Thoracic aorta (tissue), 2 donors: Measurements from ENCODE around the gene PAK6. TPM values are rescaled to one million over a fixed set of nuclear protein-coding genes. Genes with fewer than 3 reads are reported as not detected.

Source experiments
- ATAC-seq: fragments of 150-250 bp; one replicate; pipeline ENCODE4 v1.8.0; 2017; ENCODE audit warnings: low read depth; ENCODE audit not compliant: insufficient number of reproducible peaks, low FRiP score
- DNase-seq: peaks from one replicate; pipeline ENCODE4 v3.0.0-alpha.2; 2020; ENCODE audit warnings: low spot score
- H3K27ac ChIP-seq, 2 donors: fragments of 200-600 bp; sonication (generic); 1 replicate in 1 of 2; 2 replicates in 1 of 2; pipeline ENCODE4 v1.5.1; 2016; ENCODE audit warnings: mild to moderate bottlenecking in 2 of 2, moderate library complexity in 2 of 2
- H3K27me3 ChIP-seq: fragments of 200-600 bp; sonication (generic); replicated peaks from 2 replicates; pipeline ENCODE4 v1.6.0; 2016; ENCODE audit warnings: mild to moderate bottlenecking; ENCODE audit not compliant: insufficient read depth
- H3K36me3 ChIP-seq: fragments of 200-600 bp; sonication (generic); one replicate; pipeline ENCODE4 v1.5.1; 2016
- H3K4me1 ChIP-seq, 2 donors: fragments of 200-600 bp; sonication (generic); 1 replicate in 1 of 2; 2 replicates in 1 of 2; pipeline versions ENCODE4 v1.5.1 to v1.6.0; 2016; ENCODE audit warnings: low read depth in 2 of 2, mild to moderate bottlenecking in 1 of 2; ENCODE audit not compliant: control insufficient read depth in 1 of 2
- H3K4me3 ChIP-seq: fragments of 200-600 bp; sonication (generic); 2 replicates; pipeline ENCODE4 v1.5.1; 2016; ENCODE audit warnings: mild to moderate bottlenecking
- H3K9me3 ChIP-seq: fragments of 200-600 bp; sonication (generic); 2 replicates; pipeline ENCODE4 v1.5.1; 2016
- total RNA-seq, 2 donors: library from RNA; depleted of rRNA; stranded (reverse); fragments of >200 nt; gene quantifications; one replicate each; pipeline versions ENCODE4 v1.1.0 to v1.2.3, GENCODE V29; 2016
- TF ChIP-seq, protein P1 (sequence below): fragments of 200-600 bp; sonication (generic); IDR thresholded peaks from one replicate; pipeline ENCODE4 v1.5.1; 2019; ENCODE audit warnings: antibody characterized with exemption

Gene PAK6
- total RNA-seq, 2 donors from 2014 or later = 0.68 to 0.78 TPM

DNA sequence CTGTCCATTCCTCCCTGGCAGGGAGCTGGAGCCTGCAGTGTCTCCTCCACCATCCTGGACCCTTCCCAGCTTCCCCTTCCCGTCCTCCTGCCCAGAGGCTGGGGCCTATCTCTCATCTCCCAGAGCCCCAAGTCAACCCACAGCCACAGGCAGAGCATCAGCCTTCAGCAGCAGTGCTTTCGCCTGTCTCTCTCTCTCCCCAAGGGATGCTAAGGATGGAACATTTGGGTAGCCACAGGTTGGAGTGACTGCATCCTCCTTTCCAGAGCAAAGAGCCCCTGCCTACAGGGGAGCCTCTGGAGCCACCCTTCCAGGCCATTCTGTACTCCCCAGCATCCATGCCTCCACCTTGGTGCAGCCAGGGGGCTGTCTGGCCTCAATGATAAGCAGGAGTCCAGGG, 64.7 kb downstream of the PAK6 start:
- DNase-seq (no peak), ATAC-seq (no peak)
- H3K36me3 ChIP-seq = no peaks in the 10 kb centered on the region
- no peaks in the 10 kb centered on the region for H3K27me3 ChIP-seq
- no peak overlapping the region for H3K27ac ChIP-seq
- no peaks in the 10 kb centered on the region for H3K4me1 ChIP-seq
- TF ChIP-seq, protein P1, sequence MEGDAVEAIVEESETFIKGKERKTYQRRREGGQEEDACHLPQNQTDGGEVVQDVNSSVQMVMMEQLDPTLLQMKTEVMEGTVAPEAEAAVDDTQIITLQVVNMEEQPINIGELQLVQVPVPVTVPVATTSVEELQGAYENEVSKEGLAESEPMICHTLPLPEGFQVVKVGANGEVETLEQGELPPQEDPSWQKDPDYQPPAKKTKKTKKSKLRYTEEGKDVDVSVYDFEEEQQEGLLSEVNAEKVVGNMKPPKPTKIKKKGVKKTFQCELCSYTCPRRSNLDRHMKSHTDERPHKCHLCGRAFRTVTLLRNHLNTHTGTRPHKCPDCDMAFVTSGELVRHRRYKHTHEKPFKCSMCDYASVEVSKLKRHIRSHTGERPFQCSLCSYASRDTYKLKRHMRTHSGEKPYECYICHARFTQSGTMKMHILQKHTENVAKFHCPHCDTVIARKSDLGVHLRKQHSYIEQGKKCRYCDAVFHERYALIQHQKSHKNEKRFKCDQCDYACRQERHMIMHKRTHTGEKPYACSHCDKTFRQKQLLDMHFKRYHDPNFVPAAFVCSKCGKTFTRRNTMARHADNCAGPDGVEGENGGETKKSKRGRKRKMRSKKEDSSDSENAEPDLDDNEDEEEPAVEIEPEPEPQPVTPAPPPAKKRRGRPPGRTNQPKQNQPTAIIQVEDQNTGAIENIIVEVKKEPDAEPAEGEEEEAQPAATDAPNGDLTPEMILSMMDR = no peak
- no peaks in the 10 kb centered on the region for H3K9me3 ChIP-seq
- no peak overlapping the region for H3K4me3 ChIP-seq

DNA sequence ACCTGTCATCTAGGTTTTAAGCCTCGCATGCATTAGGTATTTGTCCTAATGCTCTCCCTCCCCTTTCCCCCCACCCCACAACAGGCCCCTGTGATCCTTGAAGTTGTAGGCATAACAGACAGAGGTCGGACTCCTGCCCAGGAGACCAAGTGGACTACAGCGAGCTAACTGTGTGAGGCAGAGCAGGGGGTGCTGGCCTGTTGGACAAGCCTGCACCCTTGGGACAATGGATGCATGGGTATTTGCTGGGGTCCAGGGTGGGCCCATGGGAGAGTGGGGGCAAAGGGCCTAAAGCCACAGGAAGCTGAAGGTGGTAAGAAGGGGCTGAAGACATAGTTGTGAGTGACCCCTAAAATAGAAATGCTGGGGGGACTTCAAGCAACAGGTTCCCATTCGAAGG, 66.4 kb downstream of the PAK6 start:
- no peaks in the 10 kb centered on the region for H3K9me3 ChIP-seq
- no peak overlapping the region for H3K27ac ChIP-seq
- DNase-seq = no peak
- no peak overlapping the region for H3K4me3 ChIP-seq
- H3K36me3 ChIP-seq = no peaks in the 10 kb centered on the region
- H3K27me3 ChIP-seq = no peaks in the 10 kb centered on the region
- ATAC-seq = no peak
- no peaks in the 10 kb centered on the region for H3K4me1 ChIP-seq
- TF ChIP-seq, protein P1 = no peak

GRCh38 chr15:40306371-40306770, 67.5 kb downstream of the PAK6 start:
- no peak for ATAC-seq
- H3K4me3 ChIP-seq = peak overlapping the region; percentile 62
- TF ChIP-seq, protein P1 = no peak

GRCh38 chr15:40306908-40307307, 68.0 kb downstream of the PAK6 start:
- DNase-seq (no peak), ATAC-seq (no peak)
- H3K27me3 ChIP-seq = no peaks in the 10 kb centered on the region
- no peaks in the 10 kb centered on the region for H3K36me3 ChIP-seq
- H3K9me3 ChIP-seq = no peaks in the 10 kb centered on the region
- TF ChIP-seq, protein P1 = no peak
- no peak overlapping the region for H3K27ac ChIP-seq
- peak overlapping the region; percentile 62 for H3K4me3 ChIP-seq
- no peaks in the 10 kb centered on the region for H3K4me1 ChIP-seq

More at GRCh38 chr15:40306371-40306770, 67.5 kb downstream of the PAK6 start:
- Histone ChIP-seq H3K27ac (no peak overlapping the region), H3K27me3 (no peaks in the 10 kb centered on the region), H3K4me1 (no peaks in the 10 kb centered on the region), H3K9me3 (no peaks in the 10 kb centered on the region), H3K36me3 (no peaks in the 10 kb centered on the region)
- no peak for DNase-seq

- peak within 1 kb of the TSS in 1 of 2 donors; percentile 52 for H3K27ac ChIP-seq
- ATAC-seq (no peak), DNase-seq (no peak)
- peak within 1 kb of the TSS; percentile 62 for H3K4me3 ChIP-seq
- H3K27me3 ChIP-seq = no peaks in the 10 kb centered on the region
- H3K9me3 ChIP-seq = no peaks in the 10 kb centered on the region
- no peaks in the 10 kb centered on the region for H3K4me1 ChIP-seq
- TF ChIP-seq, protein P1 = no peak
- no peaks in the 10 kb centered on the region for H3K36me3 ChIP-seq
Measured at GRCh38 chr15:40307421-40308211, 68.8 kb downstream of the PAK6 start, which contains the start of gene PLCB2. Gene PLCB2 (minus strand): TSS chr15:40307935. CDS start chr15:40307672, 263 bp downstream.
